ENCODE data around the gene ZNF614.
"Not testable (repeated sequence)": the region's sequence is repeated elsewhere in the genome, so short reads cannot be mapped to it uniquely, and the experiment has no call there.

The ZNF614 gene

GRCh38 chr19:51994048-51994644 is 34.0 kb downstream of the ZNF614 start:
- H3K27ac ChIP-seq, result no peak overlapping the region
- DNase-seq (ENCODE audit: low read depth, low spot score), result no peak

DNA sequence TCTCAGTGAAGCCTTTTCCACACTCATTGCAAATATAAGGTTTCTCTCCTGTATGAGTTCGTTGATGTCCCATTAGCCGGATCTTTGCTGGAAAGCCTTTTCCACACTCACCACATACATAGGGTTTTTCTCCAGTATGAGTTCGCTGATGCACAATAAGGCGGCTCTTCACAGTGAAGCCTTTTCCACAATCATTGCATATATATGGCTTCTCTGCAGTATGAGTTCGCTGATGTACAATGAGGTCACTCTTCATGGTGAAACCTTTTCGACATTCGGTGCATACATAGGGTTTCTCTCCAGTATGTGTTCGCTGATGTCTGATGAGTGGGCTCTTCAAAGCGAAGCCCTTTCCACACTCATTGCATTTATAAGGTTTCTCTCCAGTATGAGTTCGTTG is 34.8 kb downstream of the ZNF614 start:
- no peak overlapping the region for H3K27ac ChIP-seq
- DNase-seq (ENCODE audit: low read depth, low spot score), result no peak

GRCh38 chr19:51986309-51987291 is 41.6 kb downstream of the ZNF614 start, which contains the start of gene ZNF350:
Gene ZNF350 (minus strand): TSS chr19:51986840. CDS start chr19:51974360, 12,480 bp downstream.
- peak within 1 kb of the TSS; percentile 53 for H3K27ac ChIP-seq
- DNase-seq (ENCODE audit: low read depth, low spot score), result peak; percentile 75

GRCh38 chr19:51983361-51983760 is 44.8 kb downstream of the ZNF614 start:
- H3K27ac ChIP-seq, result no peak overlapping the region
- DNase-seq (ENCODE audit: low read depth, low spot score), result no peak

- peak overlapping the region; percentile 38 for H3K27ac ChIP-seq
- not testable (repeated sequence) for DNase-seq (ENCODE audit: low read depth, low spot score)
These were observed 47.3 kb downstream of the ZNF614 start for GRCh38 chr19:51980926-51981325.

DNA sequence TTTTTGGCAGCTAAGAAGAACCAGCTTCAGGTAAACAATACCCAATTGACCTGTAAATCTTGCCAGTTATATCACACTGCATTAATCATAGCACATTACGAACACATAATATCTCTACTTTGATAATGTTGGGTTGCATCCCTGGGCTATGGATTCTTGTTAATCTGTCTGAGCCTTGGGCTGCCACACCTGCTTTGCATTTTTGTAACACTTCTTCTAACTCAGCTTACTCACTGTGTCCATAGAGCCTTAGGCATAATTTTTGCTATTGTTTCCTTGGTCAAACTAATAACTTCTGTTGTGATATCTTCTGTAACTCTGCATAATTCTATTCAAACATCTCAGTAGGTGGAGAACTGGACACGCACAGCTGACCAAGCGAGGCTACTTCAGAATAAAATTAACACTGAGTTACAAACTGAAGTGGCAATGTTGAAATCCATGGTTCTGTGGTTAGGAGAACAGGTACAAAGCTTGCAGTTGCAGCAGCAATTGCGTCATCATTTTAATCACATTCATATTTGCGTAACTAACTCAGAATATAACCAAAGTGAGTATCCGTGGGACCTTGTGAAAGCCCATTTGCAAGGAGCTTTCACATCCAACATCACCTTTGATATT is 48.0 kb downstream of the ZNF614 start:
- DNase-seq (ENCODE audit: low read depth, low spot score), result no peak
- H3K27ac ChIP-seq, result peak overlapping the region; percentile 38

GRCh38 chr19:51978882-51979281 is 49.3 kb downstream of the ZNF614 start:
- no peak overlapping the region for H3K27ac ChIP-seq
- no peak for DNase-seq (ENCODE audit: low read depth, low spot score)

- no peak for DNase-seq (ENCODE audit: low read depth, low spot score)
- no peak overlapping the region for H3K27ac ChIP-seq
These were observed 50.8 kb downstream of the ZNF614 start for GRCh38 chr19:51977346-51977745.

- no peak overlapping the region for H3K27ac ChIP-seq
- no peak for DNase-seq (ENCODE audit: low read depth, low spot score)
These were observed 51.3 kb downstream of the ZNF614 start for GRCh38 chr19:51976852-51977251.

- DNase-seq (ENCODE audit: low read depth, low spot score); H3K27ac ChIP-seq: not testable (repeated sequence)
These were observed 52.4 kb downstream of the ZNF614 start for GRCh38 chr19:51975787-51976186.

GRCh38 chr19:51971624-51972023 is 56.6 kb downstream of the ZNF614 start:
- DNase-seq (ENCODE audit: low read depth, low spot score), result no peak
- no peak overlapping the region for H3K27ac ChIP-seq

GRCh38 chr19:51970718-51971117 is 57.5 kb downstream of the ZNF614 start:
- H3K27ac ChIP-seq, result no peak overlapping the region

DNA sequence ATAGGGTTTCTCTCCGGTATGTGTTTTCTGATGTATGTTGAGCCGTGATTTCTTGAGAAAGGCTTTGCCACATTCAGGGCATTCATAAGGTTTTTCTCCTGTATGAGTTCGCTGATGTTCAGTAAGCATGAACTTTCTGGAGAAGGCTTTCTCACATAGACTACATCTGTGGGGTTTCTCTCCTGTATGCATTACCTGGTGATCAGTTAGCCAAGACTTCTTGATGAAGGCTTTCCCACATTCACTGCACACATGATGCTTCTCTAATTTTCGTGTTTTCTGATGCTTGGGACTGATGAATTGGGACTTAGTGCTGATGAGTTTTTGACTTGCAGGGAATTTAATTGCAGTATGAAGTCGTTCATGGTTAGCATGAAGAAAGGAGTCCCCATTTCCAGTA is 62.6 kb downstream of the ZNF614 start:
- no peak overlapping the region for H3K27ac ChIP-seq
- no peak for DNase-seq (ENCODE audit: low read depth, low spot score)

More at GRCh38 chr19:51970718-51971117, 57.5 kb downstream of the ZNF614 start:
- DNase-seq (ENCODE audit: low read depth, low spot score), result no peak
